T-helper 22 cell (primary cell): ENCODE results near the gene JAGN1.
"Not testable (repeated sequence)": the region's sequence is repeated elsewhere in the genome, so short reads cannot be mapped to it uniquely, and the experiment has no call there.

Experiments used
- DNase-seq: peaks from one replicate; pipeline ENCODE4 v3.0.0-alpha.2; 2020; ENCODE audit warnings: low read depth

Gene JAGN1

GRCh38 chr3:9918261-9919038 lies 28.0 kb downstream of the JAGN1 start:
- DNase-seq, result no peak

DNA sequence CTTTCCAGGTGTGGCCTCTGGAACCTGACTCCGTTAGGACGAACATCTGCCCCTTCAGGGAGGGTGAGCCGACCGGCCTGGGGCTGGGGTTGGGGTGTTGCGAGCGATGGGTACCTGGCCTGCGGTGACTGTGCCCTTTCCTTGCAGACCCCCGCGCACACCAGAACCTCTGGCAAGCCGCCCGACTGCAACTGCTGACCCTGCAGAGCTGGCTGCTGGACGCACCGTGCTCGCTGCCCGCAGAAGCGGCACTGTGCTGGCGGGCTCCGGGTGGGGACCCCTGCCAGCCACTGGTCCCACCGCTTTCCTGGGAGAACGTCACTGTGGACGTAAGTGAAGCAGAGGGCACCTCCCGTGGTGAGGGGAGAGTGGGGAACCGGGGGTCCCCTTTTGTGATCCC lies 37.7 kb downstream of the JAGN1 start:
- no peak for DNase-seq

GRCh38 chr3:9930804-9931418 lies 40.5 kb downstream of the JAGN1 start:
- no peak for DNase-seq

GRCh38 chr3:9932535-9932842 lies 42.1 kb downstream of the JAGN1 start:
- DNase-seq, result no peak

GRCh38 chr3:9932843-9933560 lies 42.6 kb downstream of the JAGN1 start:
- peak; percentile 76 for DNase-seq

DNA sequence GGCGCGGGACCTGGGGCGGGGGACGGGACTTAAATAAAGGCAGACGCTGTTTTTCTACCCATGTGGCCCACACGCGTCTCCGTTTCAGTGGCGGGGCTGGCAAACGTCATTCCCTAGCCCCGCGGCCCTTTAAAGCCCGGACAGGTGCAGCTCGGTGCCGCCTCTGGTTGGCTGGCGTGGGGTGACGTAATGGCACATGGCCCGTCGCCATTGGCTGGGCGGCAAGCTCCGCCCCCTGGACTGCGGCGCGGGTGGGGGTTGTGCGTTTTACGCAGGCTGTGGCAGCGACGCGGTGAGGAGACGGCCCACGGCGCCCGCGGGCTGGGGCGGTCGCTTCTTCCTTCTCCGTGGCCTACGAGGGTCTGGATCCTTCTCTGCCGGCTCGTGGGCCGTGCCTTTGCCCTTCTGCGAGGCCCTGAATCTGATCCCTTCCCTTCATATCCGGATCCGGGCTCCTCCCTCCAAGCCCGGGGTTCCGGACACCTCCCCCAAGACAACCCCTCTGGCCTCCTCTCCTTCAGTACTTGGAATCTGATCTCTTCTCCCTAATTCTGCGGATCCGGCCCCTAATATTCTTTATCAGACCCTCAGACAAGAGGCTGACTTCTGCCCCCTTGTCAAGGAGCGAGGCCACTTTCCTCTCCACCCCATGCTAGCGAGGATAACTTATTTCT lies 43.3 kb downstream of the JAGN1 start, which contains the start of gene CRELD1:
TSS of gene CRELD1 (plus strand) at position 274 of the 674 bp plus-strand sequence. CDS start 605 bp downstream, outside the sequence.
- DNase-seq, result peak; percentile 94

DNA sequence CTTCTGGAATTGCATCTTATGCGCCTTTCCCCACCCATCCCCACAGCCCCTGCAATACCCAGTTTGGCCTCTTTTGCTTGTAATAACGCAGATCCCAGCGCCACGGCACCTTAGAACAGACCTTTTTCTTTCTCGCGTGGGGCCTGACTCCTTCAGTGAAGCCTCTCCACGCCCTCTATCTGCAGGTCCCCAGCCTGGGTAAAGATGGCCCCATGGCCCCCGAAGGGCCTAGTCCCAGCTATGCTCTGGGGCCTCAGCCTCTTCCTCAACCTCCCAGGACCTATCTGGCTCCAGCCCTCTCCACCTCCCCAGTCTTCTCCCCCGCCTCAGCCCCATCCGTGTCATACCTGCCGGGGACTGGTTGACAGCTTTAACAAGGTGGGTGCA lies 43.8 kb downstream of the JAGN1 start:
- DNase-seq, result no peak

GRCh38 chr3:9934993-9935392 lies 44.6 kb downstream of the JAGN1 start:
- no peak for DNase-seq

- DNase-seq, result no peak
Measured at GRCh38 chr3:9935966-9936510, 45.6 kb downstream of the JAGN1 start.

GRCh38 chr3:9937486-9938238 lies 47.3 kb downstream of the JAGN1 start:
- DNase-seq, result no peak

DNA sequence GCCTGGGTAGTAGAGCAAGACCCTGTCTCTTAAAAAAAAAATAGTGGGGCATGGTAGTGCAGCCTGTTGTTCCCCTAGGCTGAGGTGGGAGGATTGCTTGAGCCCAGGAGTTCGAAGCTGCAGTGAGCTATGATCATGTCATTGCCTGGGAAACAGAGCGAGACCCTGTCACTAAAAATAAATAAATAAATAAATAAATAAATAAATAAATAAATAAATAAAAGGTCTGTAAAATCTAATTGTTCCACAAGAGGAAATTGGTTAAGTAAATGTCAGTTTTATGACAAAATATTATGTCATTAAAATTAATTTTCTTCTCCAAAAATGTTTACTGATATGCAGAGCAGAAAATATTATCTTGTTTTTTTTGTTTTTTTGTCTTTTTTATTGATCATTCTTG lies 48.6 kb downstream of the JAGN1 start:
- DNase-seq, result no peak

DNA sequence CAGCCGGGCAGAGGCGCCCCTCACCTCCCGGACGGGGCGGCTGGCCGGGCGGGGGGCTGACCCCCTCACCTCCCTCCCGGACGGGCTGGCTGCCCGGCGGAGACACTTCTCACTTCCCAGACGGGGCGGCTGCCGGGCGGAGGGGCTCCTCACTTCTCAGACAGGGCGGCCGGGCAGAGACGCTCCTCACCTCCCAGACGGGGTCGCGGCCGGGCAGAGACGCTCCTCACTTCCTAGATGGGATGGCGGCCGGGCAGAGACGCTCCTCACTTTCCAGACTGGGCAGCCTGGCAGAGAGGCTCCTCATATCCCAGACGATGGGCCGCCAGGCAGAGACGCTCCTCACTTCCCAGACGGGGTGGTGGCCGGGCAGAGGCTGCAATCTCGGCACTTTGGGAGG lies 49.5 kb downstream of the JAGN1 start:
- DNase-seq, result not testable (repeated sequence)

DNA sequence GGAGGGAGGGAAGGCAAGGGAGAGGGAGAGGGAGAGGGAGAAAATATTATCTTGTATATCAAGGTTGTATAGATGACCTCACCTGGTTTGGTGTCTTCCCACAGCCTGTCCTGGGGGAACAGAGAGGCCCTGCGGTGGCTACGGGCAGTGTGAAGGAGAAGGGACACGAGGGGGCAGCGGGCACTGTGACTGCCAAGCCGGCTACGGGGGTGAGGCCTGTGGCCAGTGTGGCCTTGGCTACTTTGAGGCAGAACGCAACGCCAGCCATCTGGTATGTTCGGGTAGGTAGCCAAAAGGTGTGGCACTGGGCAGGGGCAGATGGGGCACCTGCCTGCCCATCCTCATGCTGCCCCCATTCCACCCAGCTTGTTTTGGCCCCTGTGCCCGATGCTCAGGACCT lies 50.3 kb downstream of the JAGN1 start:
- no peak for DNase-seq

DNA sequence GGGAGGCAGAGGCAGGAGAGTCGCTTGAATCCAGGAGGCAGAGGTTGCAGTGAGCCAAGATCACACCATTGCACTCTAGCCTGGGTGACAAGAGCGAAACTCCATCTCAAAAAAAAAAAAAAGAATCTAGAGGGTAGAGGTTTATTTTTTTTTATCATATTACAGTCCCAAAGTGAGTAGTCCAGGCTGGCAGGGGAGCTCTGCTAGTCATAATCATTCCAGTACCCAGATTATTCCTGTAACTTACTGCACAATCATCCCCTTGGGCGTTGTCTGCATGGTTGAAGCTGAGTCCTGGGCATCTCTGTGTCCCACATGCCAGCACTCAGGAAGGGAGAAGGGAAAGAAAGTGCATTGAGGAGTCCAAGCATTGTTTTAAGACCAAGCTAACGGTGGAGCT lies 51.8 kb downstream of the JAGN1 start:
- no peak for DNase-seq

- DNase-seq, result no peak
Measured at GRCh38 chr3:9942934-9943690, 52.7 kb downstream of the JAGN1 start.
